Loucy (cell line): ENCODE measurements around the gene PGC.

Source experiments
- H2AFZ ChIP-seq: fragments of 200-600 bp; sonication (generic); 2 replicates; pipeline ENCODE4 v1.6.0; 2016; ENCODE audit warnings: antibody characterized with exemption, mild to moderate bottlenecking, low read length, moderate library complexity
- H3F3A ChIP-seq: fragments of 200-600 bp; 2 replicates; pipeline ENCODE4 v1.6.0; 2016; ENCODE audit warnings: antibody characterized with exemption, low read depth, mild to moderate bottlenecking
- H3K27me3 ChIP-seq: fragments of 200-600 bp; sonication (generic); 2 replicates; pipeline ENCODE4 v1.6.1; 2014; ENCODE audit warnings: low read length, mild to moderate bottlenecking; ENCODE audit not compliant: insufficient read depth, poor library complexity, severe bottlenecking
- H3K36me3 ChIP-seq: fragments of 200-600 bp; sonication (generic); 2 replicates; pipeline ENCODE4 v1.6.1; 2016; ENCODE audit warnings: low read length; ENCODE audit not compliant: insufficient read depth
- H3K4me1 ChIP-seq: fragments of 200-600 bp; sonication (generic); 2 replicates; pipeline ENCODE4 v1.5.1; 2014; ENCODE audit warnings: low read length, mild to moderate bottlenecking; ENCODE audit not compliant: insufficient read depth, poor library complexity, severe bottlenecking
- H3K4me2 ChIP-seq: fragments of 200-600 bp; sonication (generic); 2 replicates; pipeline ENCODE4 v1.6.0; 2014; ENCODE audit warnings: antibody characterized with exemption, low read length, low read depth, mild to moderate bottlenecking; ENCODE audit not compliant: poor library complexity, severe bottlenecking
- H3K4me3 ChIP-seq: fragments of 200-600 bp; sonication (generic); 2 replicates; pipeline ENCODE4 v1.5.1; 2014; ENCODE audit warnings: low read length, mild to moderate bottlenecking, mixed read lengths; ENCODE audit not compliant: poor library complexity, severe bottlenecking
- H3K79me2 ChIP-seq: fragments of 200-600 bp; sonication (generic); 2 replicates; pipeline ENCODE4 v1.6.1; 2014; ENCODE audit warnings: low read length; ENCODE audit not compliant: insufficient read depth
- H3K9ac ChIP-seq: fragments of 200-600 bp; sonication (generic); 2 replicates; pipeline ENCODE4 v1.6.0; 2014; ENCODE audit warnings: mild to moderate bottlenecking, low read depth, low read length, moderate library complexity; ENCODE audit not compliant: poor library complexity, severe bottlenecking
- H3K9me2 ChIP-seq: fragments of 200-600 bp; sonication (generic); replicated peaks from 2 replicates; pipeline ENCODE4 v1.6.1; 2016; ENCODE audit warnings: low read depth, low read length, mixed read lengths
- H3K9me3 ChIP-seq: fragments of 200-600 bp; sonication (generic); 2 replicates; pipeline ENCODE4 v1.6.1; 2014; ENCODE audit warnings: mild to moderate bottlenecking, antibody characterized with exemption, low read length, low read depth; ENCODE audit not compliant: insufficient read depth
- H4K20me1 ChIP-seq: fragments of 200-600 bp; sonication (generic); 2 replicates; pipeline ENCODE4 v1.6.0; 2014; ENCODE audit warnings: antibody characterized with exemption, low read length, mild to moderate bottlenecking; ENCODE audit not compliant: insufficient read depth, poor library complexity, severe bottlenecking
- CTCF ChIP-seq: fragments of 200-600 bp; sonication (generic); conservative IDR thresholded peaks from 2 replicates; pipeline ENCODE4 v1.5.1; 2014; ENCODE audit warnings: mild to moderate bottlenecking, antibody characterized with exemption, low read length
- EZH2phosphoT487 ChIP-seq: fragments of 200-600 bp; IDR thresholded peaks from 2 replicates; pipeline ENCODE4 v1.6.1; 2018; ENCODE audit warnings: antibody characterized with exemption, mild to moderate bottlenecking, moderate library complexity, borderline replicate concordance

The PGC gene

GRCh38 chr6:41747256-41748101, at the start of gene PGC:
Gene PGC, minus strand, starts transcription at chr6:41747397. Its CDS starts 63 bp downstream, at chr6:41747334.
- H3K4me1 ChIP-seq = no peaks in the 10 kb centered on the region
- no peaks in the 10 kb centered on the region for H3K36me3 ChIP-seq
- TF ChIP-seq EZH2phosphoT487 (no peak), CTCF (no peak)
- H3K9me3 ChIP-seq = no peaks in the 10 kb centered on the region
- H2AFZ ChIP-seq = no peak within 1 kb of the TSS
- H3F3A ChIP-seq = no peaks in the 10 kb centered on the region
- H3K4me2 ChIP-seq = no peak within 1 kb of the TSS
- no peak within 1 kb of the TSS for H3K9ac ChIP-seq
- no peaks in the 10 kb centered on the region for H3K27me3 ChIP-seq
- no peak within 1 kb of the TSS for H3K4me3 ChIP-seq
- no peaks in the 10 kb centered on the region for H4K20me1 ChIP-seq
- H3K79me2 ChIP-seq = no peaks in the 10 kb centered on the region
- H3K9me2 ChIP-seq = no peaks in the 10 kb centered on the region

- Histone ChIP-seq H2AFZ (no peak overlapping the region), H3K4me2 (no peak overlapping the region), H4K20me1 (peaks cover under 1% of the 10 kb centered on the region), H3K4me3 (no peak overlapping the region), H3K36me3 (peaks cover 66% of the 10 kb centered on the region; the same call in 1 of the 2 replicates), H3K4me1 (no peaks in the 10 kb centered on the region), H3K9me3 (no peaks in the 10 kb centered on the region), H3F3A (no peaks in the 10 kb centered on the region), H3K27me3 (no peaks in the 10 kb centered on the region), H3K9ac (no peak overlapping the region), H3K79me2 (no peaks in the 10 kb centered on the region), H3K9me2 (no peaks in the 10 kb centered on the region)
- no peak for TF ChIP-seq EZH2phosphoT487
- TF ChIP-seq CTCF = no peak
Observed at GRCh38 chr6:41796474-41796873, 49.3 kb upstream of the PGC start.

GRCh38 chr6:41791984-41792383, 44.8 kb upstream of the PGC start:
- Histone ChIP-seq H3K9me3 (no peaks in the 10 kb centered on the region), H2AFZ (no peak overlapping the region), H3K27me3 (no peaks in the 10 kb centered on the region), H3K79me2 (peaks cover 32% of the 10 kb centered on the region), H3K4me3 (no peak overlapping the region), H3F3A (no peaks in the 10 kb centered on the region), H4K20me1 (peaks cover 20% of the 10 kb centered on the region), H3K36me3 (peaks cover 46% of the 10 kb centered on the region), H3K4me1 (peaks cover 13% of the 10 kb centered on the region), H3K4me2 (no peak overlapping the region), H3K9ac (no peak overlapping the region), H3K9me2 (no peaks in the 10 kb centered on the region)
- TF ChIP-seq EZH2phosphoT487 = no peak
- TF ChIP-seq CTCF = no peak
